ENCODE results near the gene TPST2.

DNA sequence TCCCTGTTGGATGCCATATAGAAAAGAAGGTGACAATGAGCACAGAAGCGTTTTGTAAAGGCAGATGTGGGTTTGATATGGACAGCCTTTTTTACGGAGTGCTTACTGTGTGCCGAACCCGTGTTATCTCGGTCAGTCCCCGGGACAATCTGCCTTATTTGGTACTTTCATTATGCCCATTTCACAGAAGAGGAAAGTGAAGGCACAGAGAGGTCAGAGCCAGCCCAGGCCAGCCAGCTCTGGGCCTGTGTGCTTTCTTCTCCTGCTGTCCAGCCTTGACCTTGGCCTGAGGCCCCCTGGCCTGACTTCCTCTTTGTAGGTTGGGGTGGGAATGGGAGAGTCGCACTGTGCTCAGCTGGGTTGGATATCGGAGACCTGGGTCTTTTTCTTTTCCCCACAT, 28.5 kb upstream of the TPST2 start:
- TF ChIP-seq POLR2AphosphoS5 (IDR thresholded peaks at IDR 0.05; ENCODE audit: borderline replicate concordance, low read depth, low read length) (no peak), EZH2 (IDR thresholded peaks at IDR 0.05) (no peak), FOXP2 (optimal IDR thresholded peaks at IDR 0.05; ENCODE audit: control extremely low read depth, extremely low read length, insufficient read depth) (no peak)
